Stimulated activated CD4-positive, alpha-beta T cell treated with anti-CD3 and anti-CD28 coated beads, Interleukin-4, amount 100 ng/mL, for 1 hour (primary cell): Measurements from ENCODE around the gene PATZ1.
"Not testable (repeated sequence)": the region's sequence is repeated elsewhere in the genome, so short reads cannot be mapped to it uniquely, and the experiment has no call there.

Experiments used
- DNase-seq: peaks from one replicate; pipeline ENCODE4 v3.0.0-alpha.2; 2020

Gene PATZ1

GRCh38 chr22:31346255-31346732 is at the start of gene PATZ1:
TSS of gene PATZ1 (minus strand) at chr22:31346346. CDS start at chr22:31345602, 744 bp downstream.
- DNase-seq: peak; percentile 70

DNA sequence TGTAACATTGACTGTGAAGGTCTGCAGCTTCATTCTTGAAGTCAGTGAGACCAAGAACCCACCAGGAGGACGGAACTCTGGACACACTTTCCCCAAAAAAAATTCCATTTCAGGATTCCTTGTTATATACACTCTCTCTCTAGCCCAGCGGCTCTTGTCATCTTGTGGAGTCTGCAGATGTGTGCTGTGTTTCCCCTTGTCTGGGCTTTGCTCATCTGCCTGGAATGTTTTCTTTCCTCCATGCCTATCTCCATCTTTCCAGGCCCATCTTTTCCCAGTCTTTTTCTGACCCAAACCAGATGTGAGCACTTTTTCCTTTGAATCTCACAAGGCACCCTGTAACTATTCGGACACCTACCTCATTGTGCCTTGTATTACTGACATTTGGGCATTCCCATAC is 48.2 kb upstream of the PATZ1 start:
- DNase-seq: no peak

GRCh38 chr22:31393893-31394292 is 47.7 kb upstream of the PATZ1 start:
- no peak for DNase-seq

GRCh38 chr22:31378651-31379050 is 32.5 kb upstream of the PATZ1 start:
- peak; percentile 6 for DNase-seq

GRCh38 chr22:31378123-31378522 is 32.0 kb upstream of the PATZ1 start:
- DNase-seq: no peak

GRCh38 chr22:31377612-31378011 is 31.5 kb upstream of the PATZ1 start:
- no peak for DNase-seq

- no peak for DNase-seq
Observed at GRCh38 chr22:31367426-31367825, 21.3 kb upstream of the PATZ1 start.

DNA sequence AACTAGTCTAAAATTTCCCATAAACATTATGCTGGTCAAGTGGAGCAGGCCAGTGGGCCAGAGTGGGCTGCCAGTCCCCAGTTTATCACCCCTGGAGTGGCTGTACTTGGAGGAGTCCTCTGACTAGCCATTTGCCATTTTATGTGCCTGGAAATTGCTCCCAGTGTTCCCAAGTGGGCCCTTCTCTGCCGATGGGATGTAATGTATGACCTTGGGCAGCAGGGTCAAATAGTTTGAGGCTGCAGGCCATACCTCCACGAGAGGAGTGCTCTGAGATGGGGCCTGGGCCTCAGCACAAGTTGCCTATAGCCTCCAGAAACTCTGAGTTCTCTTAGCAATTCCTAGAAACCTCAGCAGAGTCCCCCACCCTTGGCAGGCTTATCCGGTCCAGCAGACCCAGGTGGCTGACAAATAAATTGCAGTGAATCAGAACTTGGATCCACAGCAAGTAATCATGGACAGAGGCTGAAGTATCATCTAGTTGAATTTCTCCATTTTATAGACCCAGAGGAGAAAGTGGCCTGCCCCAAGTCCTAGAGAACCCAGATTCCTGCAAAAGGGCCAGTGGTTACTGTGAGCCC is 17.8 kb upstream of the PATZ1 start:
- DNase-seq: no peak

DNA sequence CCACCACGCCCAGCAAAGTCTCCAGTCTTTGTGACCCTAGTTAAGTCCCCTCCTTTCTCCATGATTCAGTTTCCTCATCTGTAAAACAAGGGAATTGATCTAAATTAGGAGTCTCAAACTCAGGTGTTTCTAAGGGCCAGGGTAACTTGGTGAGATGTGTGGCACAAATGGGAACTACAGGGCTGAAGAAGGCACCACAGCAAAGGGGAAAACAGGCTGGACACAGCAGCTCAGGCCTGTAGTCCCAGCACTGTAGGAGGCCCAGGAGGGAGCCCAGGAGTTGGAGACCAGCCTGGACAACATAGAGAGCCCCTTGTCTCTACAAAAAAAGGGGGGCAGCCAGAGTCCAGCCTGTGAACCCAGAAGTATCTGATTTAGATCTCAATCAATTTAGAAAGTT is 15.6 kb upstream of the PATZ1 start:
- DNase-seq: no peak

- no peak for DNase-seq
Observed at GRCh38 chr22:31360029-31360428, 13.9 kb upstream of the PATZ1 start.

DNA sequence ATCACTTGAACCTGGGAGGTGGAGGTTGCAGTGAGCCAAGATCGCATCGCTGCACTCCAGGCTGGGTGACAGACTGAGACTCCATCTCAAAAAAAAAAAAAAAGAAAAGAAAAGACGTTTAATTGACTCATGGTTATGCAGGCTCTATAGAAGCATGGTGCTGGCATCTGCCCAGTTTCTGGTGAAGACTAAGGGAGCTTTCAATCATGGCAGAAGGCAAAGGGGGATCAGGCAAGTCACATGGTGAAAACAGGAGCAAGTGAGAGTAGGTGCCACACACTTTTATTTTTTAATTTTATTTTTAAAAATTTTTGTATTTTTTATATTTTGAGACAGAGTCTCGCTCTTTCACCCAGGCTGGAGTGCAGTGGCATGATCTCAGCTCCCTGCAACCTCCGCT is 8.4 kb upstream of the PATZ1 start:
- no peak for DNase-seq

DNA sequence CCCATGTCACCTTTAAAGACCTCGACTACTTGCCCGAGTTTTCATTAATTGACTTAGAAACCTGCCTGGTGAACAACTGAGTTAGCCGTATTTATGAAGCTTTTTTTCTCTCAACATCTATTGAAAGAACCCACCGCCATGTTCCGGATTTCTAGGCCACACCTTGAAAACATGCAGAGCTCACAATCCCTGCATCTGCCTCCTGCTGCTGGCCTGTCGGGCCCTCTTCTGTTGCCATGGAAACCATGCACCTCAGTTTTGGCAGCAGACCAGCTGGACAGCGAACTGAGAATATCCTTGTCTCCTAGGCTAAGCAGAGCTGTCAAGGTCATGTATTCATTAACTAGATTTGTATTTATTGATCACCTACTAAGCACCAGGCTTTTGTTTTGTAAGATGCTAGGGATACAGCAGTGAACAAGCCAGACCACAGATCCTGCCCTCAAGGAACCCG is 4.3 kb upstream of the PATZ1 start:
- DNase-seq: no peak

- DNase-seq: no peak
Observed at GRCh38 chr22:31349960-31350359, 3.8 kb upstream of the PATZ1 start.

- DNase-seq: no peak
Observed at GRCh38 chr22:31348766-31349165, 2.6 kb upstream of the PATZ1 start.

- not testable (repeated sequence) for DNase-seq
Observed at GRCh38 chr22:31348009-31348337, 1.8 kb upstream of the PATZ1 start.

DNA sequence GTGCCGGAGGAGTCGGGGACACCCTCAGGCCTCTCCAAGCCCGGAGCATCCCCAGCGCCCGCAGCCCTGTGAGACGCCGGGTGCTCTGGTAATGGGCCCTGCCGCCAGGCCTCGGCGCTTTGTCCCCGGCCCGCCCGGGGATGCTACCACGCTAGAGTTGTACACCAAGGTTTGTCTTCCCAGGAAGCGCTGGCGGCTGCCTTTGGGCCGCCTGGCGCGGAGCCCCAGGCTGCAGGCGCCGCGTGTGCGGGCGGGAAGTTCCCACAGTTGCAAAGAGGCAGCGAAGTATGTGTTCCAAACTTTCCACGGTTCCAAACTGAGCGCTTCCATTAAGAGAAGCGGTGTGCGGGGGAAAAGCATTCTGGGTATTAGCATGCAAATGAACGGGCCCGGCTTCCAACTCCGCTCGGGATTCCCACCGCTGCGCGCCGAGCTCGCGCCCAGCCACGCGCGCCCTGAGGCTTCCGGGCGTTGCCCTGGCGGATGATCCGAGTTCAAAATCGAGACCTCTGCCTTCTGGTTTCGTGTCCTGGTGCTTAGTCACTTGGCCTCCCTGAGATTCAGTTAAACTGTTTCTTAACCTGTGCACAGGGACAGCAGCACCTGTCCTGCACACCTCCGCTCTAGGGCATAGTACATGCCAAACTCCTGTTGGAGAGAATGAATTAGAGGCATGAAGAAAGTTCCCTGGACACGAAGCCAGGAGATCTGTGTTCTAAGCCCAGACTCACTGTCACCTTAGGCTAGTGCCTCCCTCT is 1.3 kb upstream of the PATZ1 start:
- DNase-seq: peak; percentile 69

GRCh38 chr22:31346733-31347250 is 646 bp upstream of the PATZ1 start:
- peak; percentile 50 for DNase-seq

DNA sequence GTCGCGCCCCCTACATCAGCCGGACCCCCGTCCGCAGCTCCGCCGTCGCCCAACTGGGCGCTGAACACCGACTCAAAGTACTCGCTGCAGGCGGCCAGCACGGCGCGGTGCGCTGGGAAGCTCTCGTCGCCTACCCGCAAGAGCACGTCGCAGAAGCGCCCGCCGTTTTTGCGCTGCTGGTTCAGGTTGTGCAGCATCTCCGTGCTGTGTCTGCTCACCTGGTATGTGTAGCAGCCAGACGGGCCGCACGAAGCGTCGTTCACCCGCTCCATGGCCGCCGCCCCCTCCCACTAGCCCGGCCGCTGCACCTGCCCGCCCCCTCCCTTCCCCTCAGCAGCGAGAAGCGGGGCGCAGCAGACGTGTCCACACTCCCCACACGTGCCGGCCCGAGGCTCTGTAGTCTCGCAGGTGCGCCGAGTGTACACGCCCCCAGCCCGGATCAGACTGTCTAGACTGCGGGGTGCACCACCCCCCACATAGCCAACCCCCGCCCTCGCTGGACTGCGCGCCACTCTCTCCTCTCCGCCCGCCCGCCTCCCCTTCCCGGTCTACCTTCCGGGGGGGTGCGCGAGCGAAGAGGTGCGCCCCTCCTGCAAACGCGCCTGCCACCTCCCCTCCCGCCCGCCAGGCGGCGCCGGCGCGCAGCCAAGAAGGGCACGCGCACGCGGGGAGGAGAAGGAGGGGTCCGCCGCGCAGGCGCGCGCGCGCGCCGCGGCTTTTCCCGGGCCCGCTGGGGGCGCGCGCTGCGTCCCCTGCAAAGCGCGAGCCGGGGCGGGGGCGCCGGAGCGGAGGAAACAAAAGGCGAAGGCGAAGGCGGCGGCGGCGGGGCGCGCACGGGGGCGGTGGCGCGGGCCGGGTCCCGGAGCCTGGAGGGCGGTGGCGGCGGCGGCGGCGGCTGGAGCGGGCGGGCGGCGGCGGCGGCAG is 553 bp downstream of the PATZ1 start:
- peak; percentile 88 for DNase-seq

GRCh38 chr22:31344578-31345330 is 1.4 kb downstream of the PATZ1 start:
- peak; percentile 26 for DNase-seq

DNA sequence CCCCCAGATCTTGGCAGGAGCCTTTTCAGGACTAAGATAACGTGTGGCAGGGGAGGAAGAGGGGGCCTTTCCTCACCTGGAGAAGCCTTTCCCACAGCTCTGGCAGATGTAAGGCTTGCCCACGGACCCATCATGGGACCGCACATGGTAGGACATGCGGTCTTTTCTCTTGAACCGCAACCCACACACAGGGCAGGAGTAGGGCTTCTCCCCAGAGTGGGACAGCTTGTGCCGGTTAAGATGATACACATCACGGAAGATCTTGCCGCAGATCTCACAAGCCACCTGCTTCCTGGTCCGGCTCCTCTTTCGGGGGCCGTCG is 1.9 kb downstream of the PATZ1 start:
- DNase-seq: no peak

DNA sequence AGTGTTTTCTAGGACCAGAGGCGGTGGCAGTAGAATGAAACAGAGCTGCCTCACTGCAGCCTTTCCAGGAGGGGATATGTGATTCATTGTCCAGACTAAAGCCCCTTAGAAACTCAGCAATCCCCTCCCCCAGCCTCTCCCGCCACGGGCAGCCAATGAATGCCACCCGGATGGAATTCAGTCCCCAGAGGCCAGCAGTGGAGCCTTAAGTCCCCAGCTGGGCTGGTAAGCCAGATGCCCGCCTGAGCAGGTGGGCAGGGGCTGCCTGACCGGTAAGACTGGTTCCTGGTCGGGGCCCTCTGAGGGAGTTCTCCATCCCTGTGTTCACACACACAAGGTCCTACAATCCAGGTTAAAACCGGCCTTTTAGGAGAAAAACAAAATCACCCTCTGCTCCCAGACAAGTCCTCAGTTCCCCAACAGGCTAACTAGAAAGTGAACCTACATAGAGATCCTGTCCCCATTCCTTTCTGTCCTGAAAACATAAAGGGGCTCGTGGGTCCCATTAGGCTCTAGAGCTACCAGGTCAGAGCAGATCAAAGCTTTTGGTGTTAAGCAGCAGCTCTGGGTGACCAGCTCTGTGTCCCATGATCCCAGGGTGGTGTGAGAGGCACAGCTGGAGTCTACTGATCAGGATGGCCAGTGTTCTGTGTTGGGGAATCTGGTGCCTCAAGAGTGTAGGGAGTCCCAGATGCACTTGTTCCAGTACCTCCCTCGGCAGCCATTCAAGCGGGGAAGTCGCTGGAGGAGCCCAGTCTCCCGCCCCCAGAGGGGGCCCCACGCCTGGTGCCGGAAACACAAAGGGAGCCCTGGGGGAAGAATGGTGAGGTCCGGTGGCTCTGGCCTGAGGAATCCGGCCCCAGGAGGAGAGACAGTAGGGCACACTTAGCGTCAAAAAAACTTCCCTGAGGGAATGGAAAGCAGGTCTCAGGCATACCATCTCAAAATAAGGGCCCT is 2.6 kb downstream of the PATZ1 start:
- peak; percentile 26 for DNase-seq
